OCI-LY1 (cell line): ENCODE data around the gene RPL11.

Source experiments
- H2AFZ ChIP-seq: fragments of 200-600 bp; sonication (generic), shearing (Covaris generic); 2 replicates; pipeline ENCODE4 v1.6.0; 2014; ENCODE audit warnings: antibody characterized with exemption, mild to moderate bottlenecking, low read length
- H3F3A ChIP-seq: fragments of 200-600 bp; sonication (generic), shearing (Covaris generic); 2 replicates; pipeline ENCODE4 v1.6.0; 2014; ENCODE audit warnings: mild to moderate bottlenecking, antibody characterized with exemption, low read length, moderate library complexity; ENCODE audit not compliant: insufficient read depth
- H3K27ac ChIP-seq: fragments of 200-600 bp; sonication (generic); 2 replicates; pipeline ENCODE4 v1.5.1; 2014; ENCODE audit warnings: low read length, mixed run types, mild to moderate bottlenecking, low read depth; ENCODE audit not compliant: poor library complexity, severe bottlenecking
- H3K27me3 ChIP-seq: fragments of 200-600 bp; sonication (generic); 2 replicates; pipeline ENCODE4 v1.6.0; 2014; ENCODE audit warnings: antibody characterized with exemption, mild to moderate bottlenecking, low read length, moderate library complexity; ENCODE audit not compliant: insufficient read depth
- H3K36me3 ChIP-seq: fragments of 200-600 bp; sonication (generic); 2 replicates; pipeline ENCODE4 v1.6.1; 2014; ENCODE audit warnings: mild to moderate bottlenecking, antibody characterized with exemption, low read length, moderate library complexity, mixed read lengths; ENCODE audit not compliant: insufficient read depth
- H3K4me1 ChIP-seq: fragments of 200-600 bp; sonication (generic); 2 replicates; pipeline ENCODE4 v1.5.1; 2014; ENCODE audit warnings: mild to moderate bottlenecking, low read length, moderate library complexity; ENCODE audit not compliant: insufficient read depth, severe bottlenecking
- H3K4me2 ChIP-seq: fragments of 200-600 bp; sonication (generic), shearing (Covaris generic); 2 replicates; pipeline ENCODE4 v1.6.1; 2014; ENCODE audit warnings: low read length
- H3K4me3 ChIP-seq: fragments of 200-600 bp; sonication (generic); 2 replicates; pipeline ENCODE4 v1.5.1; 2014; ENCODE audit warnings: low read length, low read depth, mild to moderate bottlenecking, mixed read lengths; ENCODE audit not compliant: poor library complexity, severe bottlenecking
- H3K79me2 ChIP-seq: fragments of 200-600 bp; shearing (Covaris generic); 2 replicates; pipeline ENCODE4 v1.6.1; 2016; ENCODE audit warnings: mixed run types, low read length, mixed read lengths; ENCODE audit not compliant: insufficient read depth
- H3K9ac ChIP-seq: fragments of 200-600 bp; sonication (generic), shearing (Covaris generic); 2 replicates; pipeline ENCODE4 v1.6.1; 2014; ENCODE audit warnings: mild to moderate bottlenecking, low read length, mixed read lengths
- H3K9me2 ChIP-seq: fragments of 200-600 bp; sonication (generic), shearing (Covaris generic); 2 replicates; pipeline ENCODE4 v1.6.1; 2014; ENCODE audit warnings: low read depth, mild to moderate bottlenecking, low read length, mixed read lengths
- H3K9me3 ChIP-seq: fragments of 200-600 bp; shearing (Covaris generic); 2 replicates; pipeline ENCODE4 v1.6.1; 2014; ENCODE audit warnings: low read length, mixed read lengths
- H4K20me1 ChIP-seq: fragments of 200-600 bp; sonication (generic), shearing (Covaris generic); 2 replicates; pipeline ENCODE4 v1.6.0; 2016; ENCODE audit warnings: mild to moderate bottlenecking, low read length; ENCODE audit not compliant: insufficient read depth
- EZH2 ChIP-seq: fragments of 200-600 bp; sonication (generic), shearing (Covaris generic); IDR thresholded peaks from 2 replicates; pipeline ENCODE4 v1.8.0; 2017; ENCODE audit warnings: borderline replicate concordance, mixed run types, mild to moderate bottlenecking, antibody characterized with exemption, low read length, moderate library complexity, mixed read lengths
- TF ChIP-seq, protein P1 (sequence below): fragments of 200-600 bp; sonication (generic), shearing (Covaris generic); IDR thresholded peaks from 2 replicates; pipeline ENCODE4 v1.5.1; 2017; ENCODE audit warnings: mild to moderate bottlenecking, antibody characterized with exemption, low read length, moderate library complexity, mixed read lengths

The RPL11 gene

DNA sequence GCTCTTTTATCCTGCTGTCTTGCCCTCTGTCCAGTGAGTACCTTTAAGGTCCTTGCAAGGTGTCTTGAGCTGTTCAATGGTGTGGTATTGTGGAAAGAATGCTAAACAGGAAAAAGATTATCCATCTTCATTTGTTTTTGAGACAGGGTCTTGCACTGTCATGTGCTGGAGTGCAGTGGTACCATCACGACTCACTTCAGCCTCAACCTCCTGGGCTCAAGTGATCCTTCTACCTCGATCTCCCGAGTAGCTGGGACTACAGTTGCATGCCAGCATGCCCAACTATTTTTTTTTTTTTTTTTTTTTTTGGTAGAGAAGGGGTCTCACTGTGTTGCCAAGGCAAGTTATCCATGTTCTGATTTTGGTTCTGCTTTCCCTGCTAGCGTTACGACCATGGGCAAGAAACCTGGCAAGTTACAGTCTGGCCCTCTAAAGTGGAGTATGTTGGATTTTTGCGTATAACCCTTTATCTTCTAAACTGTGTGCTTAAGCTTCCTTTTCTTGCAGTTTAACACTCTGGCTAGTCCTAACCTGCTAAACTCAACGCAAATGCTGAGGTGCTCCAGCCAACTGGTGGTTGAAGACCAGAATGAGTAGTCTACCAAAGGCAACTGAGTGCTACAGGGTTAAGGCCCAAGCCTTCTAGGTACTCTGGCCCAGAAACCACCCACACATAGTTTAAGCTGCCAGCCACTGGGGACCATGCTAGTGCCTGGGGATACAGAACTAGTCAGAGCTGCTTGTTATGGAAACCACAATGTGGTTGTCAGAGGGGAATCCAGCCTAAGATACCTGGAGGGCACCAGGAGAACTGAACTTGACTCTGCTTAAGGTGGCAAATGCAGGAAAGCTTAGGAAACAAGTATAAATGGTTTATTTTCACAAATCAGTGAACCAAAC is 7.9 kb downstream of the RPL11 start:
- Histone ChIP-seq H3K4me1 (peaks cover 13% of the 10 kb centered on the region), H3F3A (peaks cover 6% of the 10 kb centered on the region; the same call in 1 of the 2 replicates), H3K27ac (no peak overlapping the region), H3K4me3 (no peak overlapping the region), H3K79me2 (peaks cover 39% of the 10 kb centered on the region), H3K36me3 (peaks cover 96% of the 10 kb centered on the region), H3K9ac (no peak overlapping the region), H3K4me2 (no peak overlapping the region), H3K9me2 (no peaks in the 10 kb centered on the region), H2AFZ (no peak overlapping the region), H4K20me1 (peaks cover 6% of the 10 kb centered on the region; the same call in 1 of the 2 replicates), H3K9me3 (no peaks in the 10 kb centered on the region), H3K27me3 (no peaks in the 10 kb centered on the region)
- no peak for TF ChIP-seq EZH2
- TF ChIP-seq, protein P1, sequence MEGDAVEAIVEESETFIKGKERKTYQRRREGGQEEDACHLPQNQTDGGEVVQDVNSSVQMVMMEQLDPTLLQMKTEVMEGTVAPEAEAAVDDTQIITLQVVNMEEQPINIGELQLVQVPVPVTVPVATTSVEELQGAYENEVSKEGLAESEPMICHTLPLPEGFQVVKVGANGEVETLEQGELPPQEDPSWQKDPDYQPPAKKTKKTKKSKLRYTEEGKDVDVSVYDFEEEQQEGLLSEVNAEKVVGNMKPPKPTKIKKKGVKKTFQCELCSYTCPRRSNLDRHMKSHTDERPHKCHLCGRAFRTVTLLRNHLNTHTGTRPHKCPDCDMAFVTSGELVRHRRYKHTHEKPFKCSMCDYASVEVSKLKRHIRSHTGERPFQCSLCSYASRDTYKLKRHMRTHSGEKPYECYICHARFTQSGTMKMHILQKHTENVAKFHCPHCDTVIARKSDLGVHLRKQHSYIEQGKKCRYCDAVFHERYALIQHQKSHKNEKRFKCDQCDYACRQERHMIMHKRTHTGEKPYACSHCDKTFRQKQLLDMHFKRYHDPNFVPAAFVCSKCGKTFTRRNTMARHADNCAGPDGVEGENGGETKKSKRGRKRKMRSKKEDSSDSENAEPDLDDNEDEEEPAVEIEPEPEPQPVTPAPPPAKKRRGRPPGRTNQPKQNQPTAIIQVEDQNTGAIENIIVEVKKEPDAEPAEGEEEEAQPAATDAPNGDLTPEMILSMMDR, result no peak

DNA sequence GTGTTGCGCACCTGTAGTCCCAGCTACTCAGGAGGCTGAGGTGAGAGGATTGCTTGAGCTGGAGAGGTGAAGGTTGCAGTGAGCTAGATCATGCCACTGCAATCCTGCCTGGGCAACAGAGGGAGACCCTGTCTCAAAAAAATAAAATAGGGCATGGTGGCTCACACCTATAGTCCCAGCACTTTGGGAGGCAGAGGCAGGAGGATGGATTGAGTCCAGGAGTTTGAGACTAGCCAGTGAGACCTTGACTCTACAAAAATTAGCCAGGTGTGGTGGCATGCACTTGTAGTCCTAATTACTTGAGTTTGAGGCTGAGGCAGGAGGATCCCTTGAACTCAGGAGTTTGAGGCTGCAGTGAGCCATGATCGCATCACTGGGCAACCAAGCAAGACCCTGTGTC is 9.7 kb downstream of the RPL11 start:
- Histone ChIP-seq H3F3A (peaks cover 6% of the 10 kb centered on the region; the same call in 1 of the 2 replicates), H3K9me2 (no peaks in the 10 kb centered on the region), H3K36me3 (peaks cover 87% of the 10 kb centered on the region), H4K20me1 (peaks cover 6% of the 10 kb centered on the region; the same call in 1 of the 2 replicates), H3K27me3 (no peaks in the 10 kb centered on the region), H3K4me3 (no peak overlapping the region), H3K79me2 (peaks cover 21% of the 10 kb centered on the region), H3K4me2 (no peak overlapping the region), H3K9me3 (no peaks in the 10 kb centered on the region), H3K27ac (no peak overlapping the region), H2AFZ (no peak overlapping the region), H3K4me1 (no peaks in the 10 kb centered on the region), H3K9ac (no peak overlapping the region)
- TF ChIP-seq, protein P1, result no peak
- no peak for TF ChIP-seq EZH2

DNA sequence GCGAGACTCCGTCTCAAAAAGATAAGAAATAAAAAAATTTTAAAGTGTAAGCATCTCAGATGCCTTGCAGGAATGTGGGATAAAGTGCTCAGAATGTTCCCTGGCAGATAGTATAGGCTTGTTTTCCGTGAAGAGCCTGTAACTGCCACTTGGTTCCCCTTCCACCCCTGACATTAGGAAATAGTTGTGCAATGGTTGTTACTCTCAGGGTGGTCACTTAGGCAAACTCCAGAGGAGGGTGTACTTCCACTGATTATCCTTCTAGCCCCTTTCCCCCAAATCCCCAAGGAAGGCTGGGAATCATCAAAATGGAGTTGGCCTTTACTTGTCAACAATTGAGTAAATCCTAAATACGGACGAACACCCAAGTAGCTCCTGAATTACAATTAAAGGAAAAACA is 10.4 kb downstream of the RPL11 start:
- H3F3A ChIP-seq, result peaks cover 6% of the 10 kb centered on the region; the same call in 1 of the 2 replicates
- H3K79me2 ChIP-seq, result peaks cover 19% of the 10 kb centered on the region
- H3K4me3 ChIP-seq, result no peak overlapping the region
- no peak overlapping the region for H3K27ac ChIP-seq
- H3K4me1 ChIP-seq, result no peaks in the 10 kb centered on the region
- H3K9me3 ChIP-seq, result no peaks in the 10 kb centered on the region
- no peaks in the 10 kb centered on the region for H3K9me2 ChIP-seq
- H3K9ac ChIP-seq, result no peak overlapping the region
- no peak overlapping the region for H3K4me2 ChIP-seq
- H3K27me3 ChIP-seq, result no peaks in the 10 kb centered on the region
- TF ChIP-seq, protein P1, result no peak
- no peak for TF ChIP-seq EZH2
- H3K36me3 ChIP-seq, result peaks cover 81% of the 10 kb centered on the region
- H4K20me1 ChIP-seq, result peaks cover 6% of the 10 kb centered on the region; the same call in 1 of the 2 replicates
- no peak overlapping the region for H2AFZ ChIP-seq
